DND-41 (cell line): ENCODE measurements around the gene GPER1.
A peak's percentile ranks its signal among the peaks of the same experiment; 100 is the strongest.

Source experiments
- ATAC-seq: fragments of 200-7000 bp; cut with Tn5 transposase; 3 replicates; pipeline ENCODE4 v1.9.1; 2021; ENCODE audit warnings: low read depth; ENCODE audit not compliant: insufficient read depth
- DNase-seq: peaks from one replicate; pipeline ENCODE4 v3.0.0-alpha.2; 2020
- H2AFZ ChIP-seq: 2 replicates; pipeline ENCODE4 v1.6.0; 2012; ENCODE audit warnings: low read depth, low read length
- H3K27ac ChIP-seq: 2 replicates; pipeline ENCODE4 v1.5.1; 2012; ENCODE audit warnings: low read length, inconsistent platforms
- H3K27me3 ChIP-seq: fragments of 200-600 bp; sonication (generic); 2 replicates; pipeline ENCODE4 v1.6.0; 2012; ENCODE audit warnings: low read length, mild to moderate bottlenecking, inconsistent platforms; ENCODE audit not compliant: insufficient read depth, poor library complexity
- H3K36me3 ChIP-seq: 2 replicates; pipeline ENCODE4 v1.5.1; 2012; ENCODE audit warnings: low read length, inconsistent platforms; ENCODE audit not compliant: insufficient read depth
- H3K4me1 ChIP-seq: 2 replicates; pipeline ENCODE4 v1.5.1; 2012; ENCODE audit warnings: mild to moderate bottlenecking, low read length; ENCODE audit not compliant: insufficient read depth
- H3K4me2 ChIP-seq: 2 replicates; pipeline ENCODE4 v1.6.0; 2012; ENCODE audit warnings: mild to moderate bottlenecking, moderate library complexity, low read length, inconsistent platforms; ENCODE audit not compliant: insufficient read depth
- H3K4me3 ChIP-seq, 2 experiments: fragments of 200-600 bp in 1 of 2; shearing (Covaris generic) in 1 of 2; 2 replicates each; pipeline ENCODE4 v1.5.1; 2012 to 2016; ENCODE audit warnings: inconsistent platforms in 2 of 2, low read length in 2 of 2, mild to moderate bottlenecking in 2 of 2, low read depth in 1 of 2, moderate library complexity in 1 of 2
- H3K79me2 ChIP-seq: 2 replicates; pipeline ENCODE4 v1.6.0; 2012; ENCODE audit warnings: low read length, inconsistent platforms; ENCODE audit not compliant: insufficient read depth
- H3K9ac ChIP-seq: 2 replicates; pipeline ENCODE4 v1.6.0; 2012; ENCODE audit warnings: low read depth, mild to moderate bottlenecking, inconsistent platforms, low read length, moderate library complexity
- H3K9me3 ChIP-seq: 2 replicates; pipeline ENCODE4 v1.5.1; 2012; ENCODE audit warnings: low read length, moderate library complexity, mild to moderate bottlenecking, inconsistent platforms; ENCODE audit not compliant: insufficient read depth, severe bottlenecking
- H4K20me1 ChIP-seq: 2 replicates; pipeline ENCODE4 v1.6.0; 2012; ENCODE audit warnings: low read length; ENCODE audit not compliant: insufficient read depth
- EZH2 ChIP-seq: IDR thresholded peaks from 3 replicates; pipeline ENCODE4 v1.6.1; 2012; ENCODE audit warnings: borderline replicate concordance, low read depth, mild to moderate bottlenecking, moderate library complexity, low read length, inconsistent platforms; ENCODE audit not compliant: severe bottlenecking
- TF ChIP-seq, protein P1 (sequence below): IDR thresholded peaks from 2 replicates; pipeline ENCODE4 v1.5.1; 2012; ENCODE audit warnings: borderline replicate concordance, low read length, moderate library complexity, mild to moderate bottlenecking; ENCODE audit not compliant: poor library complexity, severe bottlenecking; ENCODE audit errors: extremely low read depth

The GPER1 gene

DNA sequence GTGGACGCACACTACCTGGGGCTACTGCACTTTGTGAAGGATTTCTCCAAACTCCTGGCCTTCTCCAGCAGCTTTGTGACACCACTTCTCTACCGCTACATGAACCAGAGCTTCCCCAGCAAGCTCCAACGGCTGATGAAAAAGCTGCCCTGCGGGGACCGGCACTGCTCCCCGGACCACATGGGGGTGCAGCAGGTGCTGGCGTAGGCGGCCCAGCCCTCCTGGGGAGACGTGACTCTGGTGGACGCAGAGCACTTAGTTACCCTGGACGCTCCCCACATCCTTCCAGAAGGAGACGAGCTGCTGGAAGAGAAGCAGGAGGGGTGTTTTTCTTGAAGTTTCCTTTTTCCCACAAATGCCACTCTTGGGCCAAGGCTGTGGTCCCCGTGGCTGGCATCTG is 29.6 kb upstream of the GPER1 start:
- Histone ChIP-seq H3K9ac (no peak overlapping the region), H3K27me3 (no peaks in the 10 kb centered on the region), H3K36me3 (peaks cover 8% of the 10 kb centered on the region), H3K79me2 (no peaks in the 10 kb centered on the region), H3K9me3 (no peaks in the 10 kb centered on the region), H4K20me1 (peaks cover 21% of the 10 kb centered on the region), H3K27ac (no peak overlapping the region), H3K4me3 (no peak overlapping the region), H3K4me1 (no peaks in the 10 kb centered on the region), H2AFZ (no peak overlapping the region), H3K4me2 (no peak overlapping the region)
- DNase-seq, result no peak
- no peak for ATAC-seq
- no peak for TF ChIP-seq EZH2
- TF ChIP-seq, protein P1, sequence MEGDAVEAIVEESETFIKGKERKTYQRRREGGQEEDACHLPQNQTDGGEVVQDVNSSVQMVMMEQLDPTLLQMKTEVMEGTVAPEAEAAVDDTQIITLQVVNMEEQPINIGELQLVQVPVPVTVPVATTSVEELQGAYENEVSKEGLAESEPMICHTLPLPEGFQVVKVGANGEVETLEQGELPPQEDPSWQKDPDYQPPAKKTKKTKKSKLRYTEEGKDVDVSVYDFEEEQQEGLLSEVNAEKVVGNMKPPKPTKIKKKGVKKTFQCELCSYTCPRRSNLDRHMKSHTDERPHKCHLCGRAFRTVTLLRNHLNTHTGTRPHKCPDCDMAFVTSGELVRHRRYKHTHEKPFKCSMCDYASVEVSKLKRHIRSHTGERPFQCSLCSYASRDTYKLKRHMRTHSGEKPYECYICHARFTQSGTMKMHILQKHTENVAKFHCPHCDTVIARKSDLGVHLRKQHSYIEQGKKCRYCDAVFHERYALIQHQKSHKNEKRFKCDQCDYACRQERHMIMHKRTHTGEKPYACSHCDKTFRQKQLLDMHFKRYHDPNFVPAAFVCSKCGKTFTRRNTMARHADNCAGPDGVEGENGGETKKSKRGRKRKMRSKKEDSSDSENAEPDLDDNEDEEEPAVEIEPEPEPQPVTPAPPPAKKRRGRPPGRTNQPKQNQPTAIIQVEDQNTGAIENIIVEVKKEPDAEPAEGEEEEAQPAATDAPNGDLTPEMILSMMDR, result no peak

DNA sequence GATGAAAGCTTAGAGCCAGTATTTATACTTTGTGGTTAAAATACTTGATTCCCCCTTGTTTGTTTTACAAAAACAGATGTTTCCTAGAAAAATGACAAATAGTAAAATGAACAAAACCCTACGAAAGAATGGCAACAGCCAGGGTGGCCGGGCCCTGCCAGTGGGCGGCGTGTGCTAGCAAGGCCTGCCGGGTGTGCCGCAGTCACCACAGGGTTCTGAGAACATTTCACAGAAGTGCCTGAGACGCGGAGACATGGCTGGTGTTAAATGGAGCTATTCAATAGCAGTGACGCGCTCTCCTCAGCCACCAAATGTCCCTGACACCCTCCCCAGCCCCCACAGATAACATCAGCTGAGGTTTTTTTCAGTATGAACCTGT is 29.1 kb upstream of the GPER1 start:
- H3K27me3 ChIP-seq, result no peaks in the 10 kb centered on the region
- H3K4me2 ChIP-seq, result no peak overlapping the region
- TF ChIP-seq, protein P1, result no peak
- no peak for TF ChIP-seq EZH2
- no peak overlapping the region for H3K27ac ChIP-seq
- H3K9me3 ChIP-seq, result no peaks in the 10 kb centered on the region
- no peaks in the 10 kb centered on the region for H3K4me1 ChIP-seq
- no peak overlapping the region for H2AFZ ChIP-seq
- H3K36me3 ChIP-seq, result peaks cover 8% of the 10 kb centered on the region
- no peaks in the 10 kb centered on the region for H3K79me2 ChIP-seq
- H3K9ac ChIP-seq, result no peak overlapping the region
- DNase-seq, result no peak
- no peak overlapping the region for H3K4me3 ChIP-seq
- ATAC-seq, result no peak
- H4K20me1 ChIP-seq, result peaks cover 26% of the 10 kb centered on the region

DNA sequence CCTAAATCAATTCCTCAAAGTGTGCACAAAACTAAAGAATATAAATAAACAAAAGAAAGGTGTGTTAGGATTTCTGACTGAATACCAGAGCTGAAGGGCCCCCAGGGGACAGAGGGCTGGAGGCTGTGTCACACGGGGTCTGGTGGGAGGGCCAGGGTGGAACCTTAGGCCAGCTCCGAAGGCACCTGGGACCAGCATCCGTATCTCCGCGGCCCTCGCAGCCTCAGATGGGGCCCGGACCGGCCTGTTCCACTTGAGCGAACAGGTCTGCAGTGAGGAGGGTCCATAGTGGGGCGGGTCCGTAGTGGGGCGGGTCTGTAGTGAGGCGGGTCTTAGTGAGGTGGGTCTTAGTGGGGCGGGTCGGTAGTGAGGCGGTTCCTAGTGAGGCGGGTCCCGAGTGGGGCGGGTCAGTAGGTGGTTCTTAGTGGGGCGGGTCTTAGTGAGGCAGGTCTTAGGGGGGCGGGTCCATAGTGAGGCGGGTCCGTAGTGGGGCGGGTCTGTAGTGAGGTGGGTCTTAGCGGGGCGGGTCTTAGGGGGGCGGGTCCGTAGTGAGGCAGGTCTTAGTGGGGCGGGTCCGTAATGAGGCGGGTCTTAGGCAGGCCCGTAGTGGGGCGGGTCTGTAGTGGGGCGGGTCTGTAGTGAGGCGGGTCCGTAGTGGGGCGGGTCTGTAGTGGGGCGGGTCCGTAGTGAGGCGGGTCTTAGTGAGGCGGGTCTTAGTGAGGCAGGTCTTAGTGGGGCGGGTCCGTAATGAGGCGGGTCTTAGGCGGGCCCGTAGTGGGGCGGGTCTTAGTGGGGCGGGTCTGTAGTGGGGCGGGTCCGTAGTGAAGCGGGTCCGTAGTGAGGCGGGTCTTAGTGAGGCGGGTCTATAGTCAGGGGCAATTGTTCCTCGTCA is 28.5 kb upstream of the GPER1 start:
- Histone ChIP-seq H3K36me3 (peaks cover 8% of the 10 kb centered on the region), H3K27me3 (no peaks in the 10 kb centered on the region), H3K4me1 (no peaks in the 10 kb centered on the region), H3K4me2 (no peak overlapping the region), H3K79me2 (no peaks in the 10 kb centered on the region), H2AFZ (no peak overlapping the region), H3K9ac (no peak overlapping the region), H3K9me3 (no peaks in the 10 kb centered on the region), H3K4me3 (no peak overlapping the region), H4K20me1 (peaks cover 29% of the 10 kb centered on the region), H3K27ac (no peak overlapping the region)
- TF ChIP-seq, protein P1, result no peak
- no peak for TF ChIP-seq EZH2
- ATAC-seq, result peak; percentile 22; the same call in 1 of the 3 replicates
- peak; percentile 15 for DNase-seq
